Measurements from ENCODE around the gene DAPP1.

The DAPP1 gene

GRCh38 chr4:99894998-99895397, 78.4 kb downstream of the DAPP1 start:
- peak in 3 of 51 donors; percentile 0 to 29 (median 3) for DNase-seq

GRCh38 chr4:99915449-99915848, 98.8 kb downstream of the DAPP1 start:
- DNase-seq = no peak

- no peak for DNase-seq
These were observed 100.9 kb downstream of the DAPP1 start for GRCh38 chr4:99917575-99917974.

GRCh38 chr4:99918656-99919055, 102.0 kb downstream of the DAPP1 start:
- DNase-seq = no peak

All from hypothalamus (tissue), 51 donors.